Vagina (tissue), 2 donors: ENCODE results near the gene NKAP. TPM values are rescaled to one million over a fixed set of nuclear protein-coding genes. Genes with fewer than 3 reads are reported as not detected.
"Not testable (repeated sequence)": the region's sequence is repeated elsewhere in the genome, so short reads cannot be mapped to it uniquely, and the experiment has no call there.

Experiments
- DNase-seq, 2 donors: peaks; one replicate each; pipeline ENCODE4 v3.0.0-alpha.2; 2017; ENCODE audit errors: extremely low spot score in 2 of 2
- H3K27ac ChIP-seq: fragments of 200-600 bp; sonication (generic); one replicate; pipeline ENCODE4 v1.5.1; 2019
- H3K27me3 ChIP-seq: fragments of 200-600 bp; sonication (generic); one replicate; pipeline ENCODE4 v1.5.1; 2019
- H3K36me3 ChIP-seq, 2 donors: fragments of 200-600 bp; sonication (generic); one replicate each; pipeline ENCODE4 v1.5.1; 2017 to 2019
- H3K4me1 ChIP-seq: fragments of 200-600 bp; sonication (generic); one replicate; pipeline ENCODE4 v1.5.1; 2019
- H3K4me3 ChIP-seq, 2 donors: fragments of 200-600 bp; sonication (generic); 1 replicate in 1 of 2; 2 replicates in 1 of 2; pipeline ENCODE4 v1.5.1; 2016 to 2019
- H3K9me3 ChIP-seq: fragments of 200-600 bp; sonication (generic); one replicate; pipeline ENCODE4 v1.5.1; 2019
- CTCF ChIP-seq, 3 experiments: fragments of 450-650 bp in 2 of 3; fragments of 200-600 bp in 1 of 3; sonication (generic) in 1 of 3; IDR thresholded peaks; one replicate each; pipeline ENCODE4 v1.5.1; 2017 to 2019; ENCODE audit warnings: antibody characterized with exemption in 3 of 3, mild to moderate bottlenecking in 2 of 3, moderate library complexity in 2 of 3
- POLR2A ChIP-seq, 2 donors: fragments of 450-650 bp; IDR thresholded peaks; one replicate each; pipeline ENCODE4 v1.6.1; 2017; ENCODE audit warnings: antibody characterized with exemption in 2 of 2, mild to moderate bottlenecking in 2 of 2, moderate library complexity in 2 of 2
- POLR2AphosphoS5 ChIP-seq, 2 donors: sonication (generic); formaldehyde crosslinking; IDR thresholded peaks; one replicate each; pipeline ENCODE4 v1.9.0; 2017; ENCODE audit warnings: antibody characterized with exemption in 2 of 2, mild to moderate bottlenecking in 2 of 2, low read depth in 1 of 2; ENCODE audit not compliant: insufficient read depth in 1 of 2
- intact Hi-C: fragments of 100-400 bp; cut with DNase I; formaldehyde crosslinking; loops from one replicate; pipeline ENCODE4 v1.15.1; 2023
- total RNA-seq: library from RNA; depleted of rRNA; stranded (reverse); fragments of >200 nt; gene quantifications from one replicate; pipeline ENCODE4 v1.2.3, GENCODE V29; 2016

Gene NKAP
- total RNA-seq, 1 donor from 2014 or later, result 6.4 TPM

- intact Hi-C loops, result no loop called here
- DNase-seq, result no peak
- H3K27me3 ChIP-seq, result no peaks in the 10 kb centered on the region
- peaks cover 4 to 17% of the 10 kb centered on the region in 2 donors for H3K36me3 ChIP-seq
- H3K4me3 ChIP-seq, result no peak overlapping the region
- no peaks in the 10 kb centered on the region for H3K4me1 ChIP-seq
- no peaks in the 10 kb centered on the region for H3K9me3 ChIP-seq
- H3K27ac ChIP-seq, result no peak overlapping the region
- TF ChIP-seq CTCF (IDR thresholded peaks at IDR 0.05), result no peak
- TF ChIP-seq POLR2A (IDR thresholded peaks at IDR 0.05), result no peak
- no peak for TF ChIP-seq POLR2AphosphoS5 (IDR thresholded peaks at IDR 0.05; ENCODE audit: insufficient read depth in 1 of 2, low read depth in 1 of 2)
Measured at GRCh38 chrX:119935215-119935874, 8.2 kb downstream of the NKAP start.

- H3K4me1 ChIP-seq, intact Hi-C loops, H3K27ac ChIP-seq, H3K36me3 ChIP-seq, H3K9me3 ChIP-seq, H3K4me3 ChIP-seq, DNase-seq, H3K27me3 ChIP-seq: not testable (repeated sequence)
Measured at GRCh38 chrX:119922391-119922790, 21.2 kb downstream of the NKAP start.

- no peaks in the 10 kb centered on the region for H3K9me3 ChIP-seq
- TF ChIP-seq POLR2AphosphoS5 (IDR thresholded peaks at IDR 0.05; ENCODE audit: insufficient read depth in 1 of 2, low read depth in 1 of 2), result no peak
- TF ChIP-seq CTCF (IDR thresholded peaks at IDR 0.05), result no peak
- no peak for TF ChIP-seq POLR2A (IDR thresholded peaks at IDR 0.05)
- H3K27ac ChIP-seq, result no peak overlapping the region
- DNase-seq, result no peak
- H3K27me3 ChIP-seq, result no peaks in the 10 kb centered on the region
- intact Hi-C loops, result no loop called here
- H3K4me1 ChIP-seq, result no peaks in the 10 kb centered on the region
- no peak overlapping the region for H3K4me3 ChIP-seq
- H3K36me3 ChIP-seq, result no peaks in the 10 kb centered on the region
Measured at GRCh38 chrX:119919835-119920585, 23.5 kb downstream of the NKAP start.

- Histone ChIP-seq H3K4me1 (no peaks in the 10 kb centered on the region), H3K36me3 (no peaks in the 10 kb centered on the region), H3K27ac (no peak overlapping the region), H3K27me3 (no peaks in the 10 kb centered on the region), H3K9me3 (no peaks in the 10 kb centered on the region), H3K4me3 (no peak overlapping the region)
- no peak for DNase-seq
- TF ChIP-seq CTCF (IDR thresholded peaks at IDR 0.05), result no peak
- intact Hi-C loops, result no loop called here
Measured at GRCh38 chrX:119917877-119918276, 25.7 kb downstream of the NKAP start.

- Histone ChIP-seq H3K27ac (no peak overlapping the region), H3K36me3 (no peaks in the 10 kb centered on the region), H3K9me3 (no peaks in the 10 kb centered on the region), H3K4me1 (no peaks in the 10 kb centered on the region), H3K4me3 (no peak overlapping the region), H3K27me3 (no peaks in the 10 kb centered on the region)
- intact Hi-C loops, result no loop called here
- DNase-seq, result no peak
- TF ChIP-seq POLR2A (IDR thresholded peaks at IDR 0.05), result no peak
- no peak for TF ChIP-seq POLR2AphosphoS5 (IDR thresholded peaks at IDR 0.05; ENCODE audit: insufficient read depth in 1 of 2, low read depth in 1 of 2)
- no peak for TF ChIP-seq CTCF (IDR thresholded peaks at IDR 0.05)
Measured at GRCh38 chrX:119916310-119916709, 27.2 kb downstream of the NKAP start.
